ENCODE data around the gene CTNNBL1.

- TF ChIP-seq, protein P1, sequence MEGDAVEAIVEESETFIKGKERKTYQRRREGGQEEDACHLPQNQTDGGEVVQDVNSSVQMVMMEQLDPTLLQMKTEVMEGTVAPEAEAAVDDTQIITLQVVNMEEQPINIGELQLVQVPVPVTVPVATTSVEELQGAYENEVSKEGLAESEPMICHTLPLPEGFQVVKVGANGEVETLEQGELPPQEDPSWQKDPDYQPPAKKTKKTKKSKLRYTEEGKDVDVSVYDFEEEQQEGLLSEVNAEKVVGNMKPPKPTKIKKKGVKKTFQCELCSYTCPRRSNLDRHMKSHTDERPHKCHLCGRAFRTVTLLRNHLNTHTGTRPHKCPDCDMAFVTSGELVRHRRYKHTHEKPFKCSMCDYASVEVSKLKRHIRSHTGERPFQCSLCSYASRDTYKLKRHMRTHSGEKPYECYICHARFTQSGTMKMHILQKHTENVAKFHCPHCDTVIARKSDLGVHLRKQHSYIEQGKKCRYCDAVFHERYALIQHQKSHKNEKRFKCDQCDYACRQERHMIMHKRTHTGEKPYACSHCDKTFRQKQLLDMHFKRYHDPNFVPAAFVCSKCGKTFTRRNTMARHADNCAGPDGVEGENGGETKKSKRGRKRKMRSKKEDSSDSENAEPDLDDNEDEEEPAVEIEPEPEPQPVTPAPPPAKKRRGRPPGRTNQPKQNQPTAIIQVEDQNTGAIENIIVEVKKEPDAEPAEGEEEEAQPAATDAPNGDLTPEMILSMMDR (conservative IDR thresholded peaks at IDR 0.05; ENCODE audit: low read depth in 2 of 2) = no peak
- TF ChIP-seq EZH2 (IDR thresholded peaks at IDR 0.05; ENCODE audit: low read depth, unreplicated experiment) (no peak), POLR2AphosphoS5 (IDR thresholded peaks at IDR 0.05; ENCODE audit: low read depth) (no peak), EZH2phosphoT487 (IDR thresholded peaks at IDR 0.05; ENCODE audit: unreplicated experiment) (no peak), ETS1 (IDR thresholded peaks at IDR 0.05) (no peak), JUNB (IDR thresholded peaks at IDR 0.05; ENCODE audit: unreplicated experiment) (no peak), CREB1 (CRISPR knock-in tag; IDR thresholded peaks at IDR 0.05; ENCODE audit: low read depth) (no peak)
- TF ChIP-seq, protein P2, sequence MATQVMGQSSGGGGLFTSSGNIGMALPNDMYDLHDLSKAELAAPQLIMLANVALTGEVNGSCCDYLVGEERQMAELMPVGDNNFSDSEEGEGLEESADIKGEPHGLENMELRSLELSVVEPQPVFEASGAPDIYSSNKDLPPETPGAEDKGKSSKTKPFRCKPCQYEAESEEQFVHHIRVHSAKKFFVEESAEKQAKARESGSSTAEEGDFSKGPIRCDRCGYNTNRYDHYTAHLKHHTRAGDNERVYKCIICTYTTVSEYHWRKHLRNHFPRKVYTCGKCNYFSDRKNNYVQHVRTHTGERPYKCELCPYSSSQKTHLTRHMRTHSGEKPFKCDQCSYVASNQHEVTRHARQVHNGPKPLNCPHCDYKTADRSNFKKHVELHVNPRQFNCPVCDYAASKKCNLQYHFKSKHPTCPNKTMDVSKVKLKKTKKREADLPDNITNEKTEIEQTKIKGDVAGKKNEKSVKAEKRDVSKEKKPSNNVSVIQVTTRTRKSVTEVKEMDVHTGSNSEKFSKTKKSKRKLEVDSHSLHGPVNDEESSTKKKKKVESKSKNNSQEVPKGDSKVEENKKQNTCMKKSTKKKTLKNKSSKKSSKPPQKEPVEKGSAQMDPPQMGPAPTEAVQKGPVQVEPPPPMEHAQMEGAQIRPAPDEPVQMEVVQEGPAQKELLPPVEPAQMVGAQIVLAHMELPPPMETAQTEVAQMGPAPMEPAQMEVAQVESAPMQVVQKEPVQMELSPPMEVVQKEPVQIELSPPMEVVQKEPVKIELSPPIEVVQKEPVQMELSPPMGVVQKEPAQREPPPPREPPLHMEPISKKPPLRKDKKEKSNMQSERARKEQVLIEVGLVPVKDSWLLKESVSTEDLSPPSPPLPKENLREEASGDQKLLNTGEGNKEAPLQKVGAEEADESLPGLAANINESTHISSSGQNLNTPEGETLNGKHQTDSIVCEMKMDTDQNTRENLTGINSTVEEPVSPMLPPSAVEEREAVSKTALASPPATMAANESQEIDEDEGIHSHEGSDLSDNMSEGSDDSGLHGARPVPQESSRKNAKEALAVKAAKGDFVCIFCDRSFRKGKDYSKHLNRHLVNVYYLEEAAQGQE (IDR thresholded peaks at IDR 0.05; ENCODE audit: unreplicated experiment) = no peak
Observed at GRCh38 chr20:37741055-37741454, 47.2 kb downstream of the CTNNBL1 start.

Data from GM23338 (cell line).